Hepatic stellate cell (primary cell): ENCODE measurements around the gene HSPA1A.

Experiments used
- DNase-seq: peaks from one replicate; pipeline ENCODE4 v3.0.0; 2011; ENCODE audit warnings: low spot score

The HSPA1A gene

DNA sequence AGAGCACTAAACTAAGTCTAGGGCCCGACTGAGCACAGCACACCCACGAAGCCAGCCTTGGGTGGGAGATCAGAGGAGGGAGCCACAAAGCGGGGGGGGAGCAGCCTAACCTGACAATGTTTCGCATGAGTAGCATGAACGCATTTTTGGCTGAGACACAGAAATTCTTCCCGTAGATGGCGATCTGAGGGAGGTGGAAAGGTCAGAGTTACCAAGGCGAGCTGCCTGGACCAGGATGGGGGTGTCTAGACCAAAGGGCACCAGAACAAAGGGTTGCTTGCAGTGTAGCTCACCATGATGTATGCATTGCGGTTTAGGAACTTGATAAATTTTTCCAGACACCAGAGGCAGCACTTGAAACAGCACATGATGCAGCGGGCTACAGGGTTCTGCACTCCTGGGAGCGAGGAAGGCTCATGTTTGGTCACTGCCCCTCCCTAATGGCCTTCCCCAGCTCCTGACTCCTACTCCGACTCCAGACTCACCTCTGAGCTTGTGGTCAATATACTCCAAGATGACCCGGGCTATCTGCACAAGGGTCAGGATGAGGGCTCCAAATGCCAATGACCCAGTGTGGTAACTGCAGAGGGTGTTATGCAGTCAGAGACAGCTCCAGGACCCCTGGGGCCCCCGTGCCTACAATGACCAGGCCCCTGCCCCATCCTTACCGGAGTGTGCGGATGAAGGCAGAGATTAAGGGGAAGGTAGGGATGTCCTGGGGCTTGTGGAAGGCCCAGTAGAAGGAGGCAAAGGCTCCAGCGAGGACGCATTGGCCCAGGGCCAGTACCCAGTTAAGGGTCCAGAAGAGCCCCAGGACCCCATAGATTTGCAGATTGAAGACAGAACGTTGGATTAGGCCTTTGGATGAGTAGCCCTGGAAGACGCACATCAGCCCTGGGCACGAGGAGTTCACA, 50.1 kb downstream of the HSPA1A start:
- DNase-seq: no peak
